ENCODE measurements around the gene CETN2.

The CETN2 gene

GRCh38 chrX:152819266-152819665, 11.3 kb downstream of the CETN2 start:
- no peak for DNase-seq (ENCODE audit: low read depth)
- H3K4me3 ChIP-seq (ENCODE audit: low read depth, low read length) = no peak overlapping the region
- no peak for TF ChIP-seq POLR2A (IDR thresholded peaks at IDR 0.05; ENCODE audit: extremely low read depth, insufficient read length)
- TF ChIP-seq MAX (IDR thresholded peaks at IDR 0.05; ENCODE audit: low read depth, low read length) = no peak
- no peak for TF ChIP-seq MYC (IDR thresholded peaks at IDR 0.05; ENCODE audit: low read depth, low read length)
- TF ChIP-seq CTCF (IDR thresholded peaks at IDR 0.05; ENCODE audit: low read depth, low read length) = no peak

- TF ChIP-seq MYC (IDR thresholded peaks at IDR 0.05; ENCODE audit: low read depth, low read length) (no peak), MAX (IDR thresholded peaks at IDR 0.05; ENCODE audit: low read depth, low read length) (no peak), POLR2A (IDR thresholded peaks at IDR 0.05; ENCODE audit: extremely low read depth, insufficient read length) (no peak), CTCF (IDR thresholded peaks at IDR 0.05; ENCODE audit: low read depth, low read length) (no peak)
- no peak overlapping the region for H3K4me3 ChIP-seq (ENCODE audit: low read depth, low read length)
- DNase-seq (ENCODE audit: low read depth) = no peak
Measured at GRCh38 chrX:152818356-152818755, 12.2 kb downstream of the CETN2 start.

- H3K4me3 ChIP-seq (ENCODE audit: low read depth, low read length) = no peak overlapping the region
- TF ChIP-seq CTCF (IDR thresholded peaks at IDR 0.05; ENCODE audit: low read depth, low read length) = peak; percentile 44
- TF ChIP-seq MYC (IDR thresholded peaks at IDR 0.05; ENCODE audit: low read depth, low read length) = no peak
- DNase-seq (ENCODE audit: low read depth) = peak; percentile 32
Measured at GRCh38 chrX:152817078-152817764, 13.3 kb downstream of the CETN2 start.

GRCh38 chrX:152814048-152814447, 16.5 kb downstream of the CETN2 start:
- TF ChIP-seq MYC (IDR thresholded peaks at IDR 0.05; ENCODE audit: low read depth, low read length) (no peak), MAX (IDR thresholded peaks at IDR 0.05; ENCODE audit: low read depth, low read length) (no peak), CTCF (IDR thresholded peaks at IDR 0.05; ENCODE audit: low read depth, low read length) (no peak), POLR2A (IDR thresholded peaks at IDR 0.05; ENCODE audit: extremely low read depth, insufficient read length) (no peak)
- no peak for DNase-seq (ENCODE audit: low read depth)
- H3K4me3 ChIP-seq (ENCODE audit: low read depth, low read length) = no peak overlapping the region

GRCh38 chrX:152813206-152813605, 17.4 kb downstream of the CETN2 start:
- no peak for DNase-seq (ENCODE audit: low read depth)
- TF ChIP-seq MAX (IDR thresholded peaks at IDR 0.05; ENCODE audit: low read depth, low read length) = no peak
- no peak for TF ChIP-seq MYC (IDR thresholded peaks at IDR 0.05; ENCODE audit: low read depth, low read length)
- no peak for TF ChIP-seq CTCF (IDR thresholded peaks at IDR 0.05; ENCODE audit: low read depth, low read length)
- no peak for TF ChIP-seq POLR2A (IDR thresholded peaks at IDR 0.05; ENCODE audit: extremely low read depth, insufficient read length)
- H3K4me3 ChIP-seq (ENCODE audit: low read depth, low read length) = no peak overlapping the region

GRCh38 chrX:152810403-152810802, 20.2 kb downstream of the CETN2 start:
- H3K4me3 ChIP-seq (ENCODE audit: low read depth, low read length) = no peak overlapping the region
- no peak for TF ChIP-seq MYC (IDR thresholded peaks at IDR 0.05; ENCODE audit: low read depth, low read length)
- TF ChIP-seq POLR2A (IDR thresholded peaks at IDR 0.05; ENCODE audit: extremely low read depth, insufficient read length) = no peak
- no peak for TF ChIP-seq MAX (IDR thresholded peaks at IDR 0.05; ENCODE audit: low read depth, low read length)
- no peak for TF ChIP-seq CTCF (IDR thresholded peaks at IDR 0.05; ENCODE audit: low read depth, low read length)
- DNase-seq (ENCODE audit: low read depth) = no peak

All from NB4 (cell line).